A549 (cell line): ENCODE results near the gene PIGP. TPM values are rescaled to one million over a fixed set of nuclear protein-coding genes. Genes with fewer than 3 reads are reported as not detected.

Source experiments
- ATAC-seq, 2 experiments: fragments of 200-7000 bp in 1 of 2; fragments of >200 bp in 1 of 2; cut with Nextera tagmentation in 1 of 2; cut with Tn5 transposase in 1 of 2; 3 replicates each; pipeline versions ENCODE4 v1.8.0 to v1.9.1; 2018 to 2020; ENCODE audit warnings: mild to moderate bottlenecking in 1 of 2, moderate library complexity in 1 of 2
- CTCF ChIA-PET: fragments of 300-600 bp; sonication (Branson Sonifier 250); formaldehyde crosslinking; extraction: SDS; loops from one replicate; lab custom pipeline; 2021; ENCODE audit warnings: antibody characterized with exemption, inconsistent platforms; lab: Yijun Ruan, JAX
- POLR2A ChIA-PET: fragments of 350-600 bp; formaldehyde crosslinking; extraction: SDS; loops from one replicate; lab custom pipeline; 2021; ENCODE audit warnings: antibody characterized with exemption, inconsistent platforms; lab: Yijun Ruan, JAX
- DNase-seq, 2 experiments: peaks; one replicate each; pipeline versions ENCODE4 v3.0.0 to v3.0.0-alpha.2; 2011 to 2016; ENCODE audit warnings: low read depth in 1 of 2, low spot score in 1 of 2
- FAIRE-seq: peaks from 2 replicates; lab custom pipeline; 2011; peaks lifted over from hg19 to GRCh38; lab: Jason Lieb, UNC
- H3K27ac ChIP-seq, 2 experiments: fragments of >200 bp; sonication (Bioruptor Twin); formaldehyde crosslinking; 3 replicates each; pipeline ENCODE4 v1.5.1; 2016 to 2017
- H3K4me1 ChIP-seq: fragments of >200 bp; sonication (Bioruptor Twin); formaldehyde crosslinking; 3 replicates; pipeline ENCODE4 v1.6.1; 2016
- H3K4me2 ChIP-seq: fragments of >200 bp; sonication (Bioruptor Twin); formaldehyde crosslinking; 3 replicates; pipeline ENCODE4 v1.6.1; 2016
- H3K4me3 ChIP-seq: fragments of >200 bp; sonication (Bioruptor Twin); formaldehyde crosslinking; 3 replicates; pipeline ENCODE4 v1.5.1; 2016
- H3K9me3 ChIP-seq: fragments of >200 bp; sonication (Bioruptor Twin); formaldehyde crosslinking; 3 replicates; pipeline ENCODE4 v1.6.1; 2016
- ATOH8 ChIP-seq: fragments of 250-450 bp; sonication (Bioruptor Pico); IDR thresholded peaks from 2 replicates; pipeline ENCODE4 v1.5.0; 2020; ENCODE audit warnings: low read depth, mild to moderate bottlenecking, moderate library complexity
- BCL3 ChIP-seq: fragments of >200 bp; sonication (Bioruptor Twin); formaldehyde crosslinking; IDR thresholded peaks from 3 replicates; pipeline ENCODE4 v1.6.1; 2016
- CBX8 ChIP-seq: fragments of 200-600 bp; sonication (generic); IDR thresholded peaks from 2 replicates; pipeline ENCODE4 v1.6.1; 2016
- CEBPB ChIP-seq, 2 experiments: fragments of >200 bp in 1 of 2; sonication (Bioruptor Twin) in 1 of 2; formaldehyde crosslinking in 1 of 2; IDR thresholded peaks; 2 replicates each; pipeline ENCODE4 v1.6.1; 2012 to 2016
- CHD2 ChIP-seq: fragments of 150-350 bp; IDR thresholded peaks from 2 replicates; pipeline ENCODE4 v1.6.1; 2014; ENCODE audit warnings: low read length; ENCODE audit not compliant: partially characterized antibody
- E2F6 ChIP-seq: IDR thresholded peaks from 2 replicates; pipeline ENCODE4 v1.6.1; 2012; ENCODE audit warnings: low read depth, borderline replicate concordance
- EHF ChIP-seq: fragments of 250-450 bp; sonication (Bioruptor Pico); IDR thresholded peaks from 2 replicates; pipeline ENCODE4 v1.5.0; 2020; ENCODE audit warnings: mild to moderate bottlenecking
- EP300 ChIP-seq, 2 experiments: fragments of >200 bp; sonication (Bioruptor Twin); formaldehyde crosslinking; IDR thresholded peaks; 2 replicates in 1 of 2; 3 replicates in 1 of 2; pipeline ENCODE4 v1.6.1; 2016 to 2017
- FOSL2 ChIP-seq, 2 experiments: fragments of 450-650 bp in 1 of 2; fragments of >200 bp in 1 of 2; sonication (Bioruptor Twin) in 1 of 2; formaldehyde crosslinking; IDR thresholded peaks; 2 replicates each; pipeline versions ENCODE4 v1.5.0 to v1.6.1; 2016 to 2020; ENCODE audit warnings: mild to moderate bottlenecking in 1 of 2, moderate library complexity in 1 of 2
- FOXS1 ChIP-seq: fragments of 250-450 bp; sonication (Bioruptor Pico); IDR thresholded peaks from 2 replicates; pipeline ENCODE4 v1.5.0; 2020; ENCODE audit warnings: mild to moderate bottlenecking, moderate library complexity
- HES2 ChIP-seq: fragments of >200 bp; sonication (Bioruptor Twin); formaldehyde crosslinking; IDR thresholded peaks from 2 replicates; pipeline ENCODE4 v1.6.1; 2016
- HMGXB4 ChIP-seq: fragments of 250-450 bp; sonication (Bioruptor Pico); IDR thresholded peaks from 2 replicates; pipeline ENCODE4 v1.5.0; 2021; ENCODE audit warnings: mild to moderate bottlenecking, moderate library complexity, borderline replicate concordance
- HOXA7 ChIP-seq: fragments of 250-450 bp; sonication (Bioruptor Pico); IDR thresholded peaks from 2 replicates; pipeline ENCODE4 v1.5.0; 2020; ENCODE audit warnings: mild to moderate bottlenecking, moderate library complexity
- JUN ChIP-seq, 2 experiments: fragments of >200 bp; sonication (Bioruptor Twin); formaldehyde crosslinking; IDR thresholded peaks; 2 replicates in 1 of 2; 3 replicates in 1 of 2; pipeline ENCODE4 v1.6.1; 2016 to 2017
- KDM1A ChIP-seq: fragments of 200-600 bp; sonication (generic); IDR thresholded peaks from 2 replicates; pipeline ENCODE4 v1.6.1; 2016; ENCODE audit warnings: low read depth, mild to moderate bottlenecking
- NPAS2 ChIP-seq: fragments of 250-450 bp; sonication (Bioruptor Pico); IDR thresholded peaks from 2 replicates; pipeline ENCODE4 v1.8.0; 2022; ENCODE audit warnings: mild to moderate bottlenecking, moderate library complexity, borderline replicate concordance
- PBX3 ChIP-seq: IDR thresholded peaks from 2 replicates; pipeline ENCODE4 v1.6.1; 2012
- POLR2AphosphoS2 ChIP-seq: conservative IDR thresholded peaks from 2 replicates; pipeline ENCODE4 v1.6.1; 2012; ENCODE audit warnings: low read length, improper control_type of control experiment, inconsistent platforms
- RAD21 ChIP-seq, 2 experiments: fragments of >200 bp in 1 of 2; sonication (Bioruptor Twin) in 1 of 2; formaldehyde crosslinking in 1 of 2; IDR thresholded peaks in 1 of 2; conservative IDR thresholded peaks in 1 of 2; 2 replicates in 1 of 2; 3 replicates in 1 of 2; pipeline ENCODE4 v1.6.1; 2012 to 2018; ENCODE audit warnings: inconsistent platforms in 1 of 2
- RCOR1 ChIP-seq: fragments of 150-350 bp; IDR thresholded peaks from 2 replicates; pipeline ENCODE4 v1.6.1; 2014; ENCODE audit warnings: antibody characterized with exemption, low read length, low read depth
- RFX5 ChIP-seq: fragments of 450-650 bp; IDR thresholded peaks from 2 replicates; pipeline ENCODE4 v1.7.1; 2014; ENCODE audit warnings: antibody characterized with exemption, mild to moderate bottlenecking, moderate library complexity
- RNF2 ChIP-seq: fragments of 200-600 bp; sonication (generic); IDR thresholded peaks from 2 replicates; pipeline ENCODE4 v1.6.1; 2016; ENCODE audit warnings: low read depth, mild to moderate bottlenecking, antibody characterized with exemption, moderate library complexity, borderline replicate concordance
- SMC3 ChIP-seq: fragments of >200 bp; sonication (Bioruptor Twin); formaldehyde crosslinking; IDR thresholded peaks from 3 replicates; pipeline ENCODE4 v1.6.1; 2018; ENCODE audit warnings: inconsistent platforms
- SREBF2 ChIP-seq: fragments of 450-650 bp; IDR thresholded peaks from 2 replicates; pipeline ENCODE4 v1.6.1; 2014; ENCODE audit warnings: mild to moderate bottlenecking, moderate library complexity
- TP53 ChIP-seq: fragments of 250-450 bp; sonication (Bioruptor Pico); IDR thresholded peaks from 2 replicates; pipeline ENCODE4 v1.5.0; 2021; ENCODE audit warnings: mild to moderate bottlenecking, moderate library complexity
- USF2 ChIP-seq: fragments of 450-650 bp; IDR thresholded peaks from 2 replicates; pipeline ENCODE4 v1.6.1; 2014; ENCODE audit warnings: antibody characterized with exemption
- ZFP36 ChIP-seq: fragments of 450-650 bp; IDR thresholded peaks from 2 replicates; pipeline ENCODE4 v1.6.1; 2014; ENCODE audit warnings: borderline replicate concordance; ENCODE audit not compliant: partially characterized antibody
- ZNF302 ChIP-seq: fragments of 250-450 bp; sonication (Bioruptor Pico); IDR thresholded peaks from 2 replicates; pipeline ENCODE4 v1.9.0; 2021; ENCODE audit warnings: inconsistent platforms, mild to moderate bottlenecking, moderate library complexity
- ZSCAN20 ChIP-seq: fragments of 250-450 bp; sonication (Bioruptor Pico); IDR thresholded peaks from 2 replicates; pipeline ENCODE4 v1.8.0; 2022; ENCODE audit warnings: mild to moderate bottlenecking, moderate library complexity
- WGBS: methylation state at CpG from one replicate; pipeline ENCODE4 v1.1.6; 2017; ENCODE audit errors: missing lambda C conversion rate; 5-methylcytosine and 5-hydroxymethylcytosine counted together
- polyA plus RNA-seq, 4 experiments: library from polyadenylated mRNA; depleted of rRNA in 3 of 4; stranded (reverse); fragments of >200 nt; fragmentation: RNase III in 1 of 4; extraction: RNeasy Plus Mini Kit Qiagen cat#74134 plus additional on column Dnase treatment in 1 of 4; gene quantifications; 2 replicates in 3 of 4; 3 replicates in 1 of 4; pipeline ENCODE4 v1.2.3, GENCODE V29; 2011 to 2017

Gene PIGP
- polyA plus RNA-seq, 2 of the 4 experiments (the other 2 are of a cell fraction): 14.8 to 49.5 TPM

- TF ChIP-seq PBX3 (no peak), SMC3 (peak; percentile 55; the same call in 2 of the 3 replicates), RNF2 (no peak), POLR2AphosphoS2 (no peak), KDM1A (no peak), EP300 (IDR thresholded peaks at IDR 0.05) (no peak), FOXS1 (CRISPR knock-in tag) (no peak), HES2 (no peak), NPAS2 (no peak), HMGXB4 (CRISPR knock-in tag) (no peak), EHF (CRISPR knock-in tag) (no peak), RAD21 (conservative IDR thresholded peaks at IDR 0.05 in 1 of 2, IDR thresholded peaks at IDR 0.05 in 1 of 2) (peak; percentile 53 to 65), TP53 (CRISPR knock-in tag) (no peak), CHD2 (no peak), JUN (IDR thresholded peaks at IDR 0.05) (no peak), SREBF2 (no peak), BCL3 (no peak), ZNF302 (CRISPR knock-in tag) (no peak), CEBPB (IDR thresholded peaks at IDR 0.05) (no peak), ATOH8 (no peak), FOSL2 (IDR thresholded peaks at IDR 0.05) (no peak), FOSL2 (CRISPR knock-in tag; IDR thresholded peaks at IDR 0.05) (peak; percentile 49; the same call in 1 of the 2 replicates)
- TF ChIP-seq, all 56 proteins: peak for 5
These were observed 14.3 kb upstream of the PIGP start (continued) for GRCh38 chr21:37087188-37087587.

GRCh38 chr21:37085726-37086125 is 12.9 kb upstream of the PIGP start:
- H3K27ac ChIP-seq: no peak overlapping the region
- POLR2A ChIA-PET: no interaction called here
- no peak for FAIRE-seq
- H3K4me3 ChIP-seq: no peak overlapping the region
- no peaks in the 10 kb centered on the region for H3K9me3 ChIP-seq
- no peak for DNase-seq
- CTCF ChIA-PET: interaction anchor here (1.3 to 4.6 kb wide), 6 partner anchors 10 to 109 kb away, joined by 3 to 38 read pairs (median 6); no protein-coding TSS in a partner anchor
- no peak overlapping the region for H3K4me2 ChIP-seq
- peaks cover 15% of the 10 kb centered on the region for H3K4me1 ChIP-seq
- no peak for TF ChIP-seq ZSCAN20 (CRISPR knock-in tag)
- TF ChIP-seq ZFP36: no peak
- TF ChIP-seq FOSL2 (IDR thresholded peaks at IDR 0.05): no peak
- no peak for TF ChIP-seq FOSL2 (CRISPR knock-in tag; IDR thresholded peaks at IDR 0.05)
- TF ChIP-seq RCOR1: no peak
- no peak for TF ChIP-seq HES2
- TF ChIP-seq TP53 (CRISPR knock-in tag): no peak
- no peak for TF ChIP-seq JUN (IDR thresholded peaks at IDR 0.05)
- no peak for TF ChIP-seq CEBPB (IDR thresholded peaks at IDR 0.05)
- TF ChIP-seq USF2: no peak
- TF ChIP-seq SREBF2: no peak
- TF ChIP-seq HOXA7: no peak
- no peak for TF ChIP-seq ZNF302 (CRISPR knock-in tag)
- no peak for TF ChIP-seq RFX5
- TF ChIP-seq ATOH8: no peak
- no peak for TF ChIP-seq E2F6
- TF ChIP-seq CBX8: no peak
- no peak for TF ChIP-seq SMC3
- WGBS: 88% methylated on average over 3 of the region's 3 CpGs
- no peak for ATAC-seq
